Measurements from ENCODE around the gene CDYL. TPM values are rescaled to one million over a fixed set of nuclear protein-coding genes. Genes with fewer than 3 reads are reported as not detected.

The CDYL gene
- total RNA-seq, 1 donor from 2014 or later = 32.1 TPM

- DNase-seq (ENCODE audit: missing footprints) (no peak), ATAC-seq (no peak)
- intact Hi-C loops (cut with DNase I) = no loop called here
Observed at GRCh38 chr6:4797587-4797986, 21.4 kb downstream of the CDYL start.

GRCh38 chr6:4799912-4800311 lies 23.7 kb downstream of the CDYL start:
- intact Hi-C loops (cut with DNase I) = no loop called here
- ATAC-seq (no peak), DNase-seq (ENCODE audit: missing footprints) (no peak)

- no peak for DNase-seq (ENCODE audit: missing footprints)
- intact Hi-C loops (cut with DNase I) = no loop called here
- no peak for ATAC-seq
Observed at GRCh38 chr6:4800662-4801061, 24.5 kb downstream of the CDYL start.

GRCh38 chr6:4801491-4802110 lies 25.4 kb downstream of the CDYL start:
- no peak for ATAC-seq
- intact Hi-C loops (cut with DNase I) = no loop called here
- DNase-seq (ENCODE audit: missing footprints) = no peak

GRCh38 chr6:4802312-4802935 lies 26.2 kb downstream of the CDYL start:
- DNase-seq (ENCODE audit: missing footprints) (no peak), ATAC-seq (no peak)
- intact Hi-C loops (cut with DNase I) = no loop called here

GRCh38 chr6:4803343-4803744 lies 27.1 kb downstream of the CDYL start:
- ATAC-seq = peak; percentile 49
- no peak for DNase-seq (ENCODE audit: missing footprints)
- intact Hi-C loops (cut with DNase I) = no loop called here

GRCh38 chr6:4804095-4804494 lies 27.9 kb downstream of the CDYL start:
- intact Hi-C loops (cut with DNase I) = no loop called here
- ATAC-seq = no peak
- no peak for DNase-seq (ENCODE audit: missing footprints)

- peak; percentile 65 for DNase-seq (ENCODE audit: missing footprints)
- ATAC-seq = peak; percentile 65
- intact Hi-C loops (cut with DNase I) = no loop called here
Observed at GRCh38 chr6:4805553-4806336, 29.5 kb downstream of the CDYL start.

GRCh38 chr6:4806337-4806725 lies 30.1 kb downstream of the CDYL start:
- DNase-seq (ENCODE audit: missing footprints) (no peak), ATAC-seq (no peak)
- intact Hi-C loops (cut with DNase I) = no loop called here

- DNase-seq (ENCODE audit: missing footprints) (no peak), ATAC-seq (no peak)
- intact Hi-C loops (cut with DNase I) = no loop called here
Observed at GRCh38 chr6:4806791-4807190, 30.6 kb downstream of the CDYL start.

GRCh38 chr6:4808396-4808795 lies 32.2 kb downstream of the CDYL start:
- no peak for DNase-seq (ENCODE audit: missing footprints)
- ATAC-seq = no peak
- intact Hi-C loops (cut with DNase I) = no loop called here

- DNase-seq (ENCODE audit: missing footprints) = no peak
- ATAC-seq = no peak
- intact Hi-C loops (cut with DNase I) = no loop called here
Observed at GRCh38 chr6:4809999-4810918, 34.1 kb downstream of the CDYL start.

GRCh38 chr6:4812068-4812467 lies 35.9 kb downstream of the CDYL start:
- ATAC-seq = no peak
- intact Hi-C loops (cut with DNase I) = no loop called here
- no peak for DNase-seq (ENCODE audit: missing footprints)

GRCh38 chr6:4813055-4813454 lies 36.9 kb downstream of the CDYL start:
- no peak for DNase-seq (ENCODE audit: missing footprints)
- intact Hi-C loops (cut with DNase I) = no loop called here
- ATAC-seq = no peak

- intact Hi-C loops (cut with DNase I) = no loop called here
- DNase-seq (ENCODE audit: missing footprints) = no peak
- ATAC-seq = no peak
Observed at GRCh38 chr6:4814212-4814611, 38.0 kb downstream of the CDYL start.

- no peak for DNase-seq (ENCODE audit: missing footprints)
- intact Hi-C loops (cut with DNase I) = no loop called here
- ATAC-seq = no peak
Observed at GRCh38 chr6:4814987-4815386, 38.8 kb downstream of the CDYL start.

GRCh38 chr6:4815584-4815983 lies 39.4 kb downstream of the CDYL start:
- DNase-seq (ENCODE audit: missing footprints) (no peak), ATAC-seq (no peak)
- intact Hi-C loops (cut with DNase I) = no loop called here

- intact Hi-C loops (cut with DNase I) = no loop called here
- ATAC-seq = no peak
Observed at GRCh38 chr6:4816904-4817303, 40.7 kb downstream of the CDYL start.

GRCh38 chr6:4817551-4817950 lies 41.3 kb downstream of the CDYL start:
- intact Hi-C loops (cut with DNase I) = no loop called here
- ATAC-seq = no peak
- DNase-seq (ENCODE audit: missing footprints) = no peak

More at GRCh38 chr6:4816904-4817303, 40.7 kb downstream of the CDYL start:
- no peak for DNase-seq (ENCODE audit: missing footprints)

Data from Right ventricle myocardium inferior (tissue), 1 donor.